Fibroblast of the aortic adventitia (primary cell): ENCODE results near the gene PGM5. TPM values are rescaled to one million over a fixed set of nuclear protein-coding genes. Genes with fewer than 3 reads are reported as not detected.
A peak's percentile ranks its signal among the peaks of the same experiment; 100 is the strongest.
"Not testable (repeated sequence)": the region's sequence is repeated elsewhere in the genome, so short reads cannot be mapped to it uniquely, and the experiment has no call there.

Experiments used
- DNase-seq: peaks from one replicate; pipeline ENCODE4 v3.0.0-alpha.2; 2010; ENCODE audit warnings: low read depth
- H3K4me3 ChIP-seq: 2 replicates; pipeline ENCODE4 v1.5.1; 2011; ENCODE audit warnings: low read depth, mild to moderate bottlenecking, control low read depth, low read length, moderate library complexity
- total RNA-seq: library from RNA; depleted of rRNA; stranded (reverse); fragments of >200 nt; gene quantifications from 2 replicates; pipeline ENCODE4 v1.2.3, GENCODE V29; 2012; ENCODE audit warnings: low replicate concordance

PGM5 gene
- total RNA-seq, 1 donor, result 8.0 TPM

- H3K4me3 ChIP-seq, result peak overlapping the region; percentile 58
- DNase-seq, result not testable (repeated sequence)
Observed at GRCh38 chr9:68357119-68357714, 806 bp downstream of the PGM5 start.

GRCh38 chr9:68366933-68367547, 10.6 kb downstream of the PGM5 start:
- H3K4me3 ChIP-seq, DNase-seq: not testable (repeated sequence)

- DNase-seq, H3K4me3 ChIP-seq: not testable (repeated sequence)
Observed at GRCh38 chr9:68375789-68376188, 19.4 kb downstream of the PGM5 start.

GRCh38 chr9:68377723-68378122, 21.3 kb downstream of the PGM5 start:
- DNase-seq, H3K4me3 ChIP-seq: not testable (repeated sequence)

- not testable (repeated sequence) for DNase-seq
Observed at GRCh38 chr9:68383894-68384293, 27.5 kb downstream of the PGM5 start.

GRCh38 chr9:68389558-68389957, 33.1 kb downstream of the PGM5 start:
- not testable (repeated sequence) for H3K4me3 ChIP-seq, DNase-seq

More at GRCh38 chr9:68383894-68384293, 27.5 kb downstream of the PGM5 start:
- H3K4me3 ChIP-seq, result not testable (repeated sequence)

GRCh38 chr9:68390737-68391136, 34.3 kb downstream of the PGM5 start:
- DNase-seq, H3K4me3 ChIP-seq: not testable (repeated sequence)

- not testable (repeated sequence) for DNase-seq, H3K4me3 ChIP-seq
Observed at GRCh38 chr9:68396411-68397094, 40.1 kb downstream of the PGM5 start.

- H3K4me3 ChIP-seq, result not testable (repeated sequence)
- peak; percentile 27 for DNase-seq
Observed at GRCh38 chr9:68397095-68397423, 40.6 kb downstream of the PGM5 start.

- not testable (repeated sequence) for DNase-seq, H3K4me3 ChIP-seq
Observed at GRCh38 chr9:68397796-68398195, 41.4 kb downstream of the PGM5 start.

GRCh38 chr9:68398324-68398723, 41.9 kb downstream of the PGM5 start:
- DNase-seq, H3K4me3 ChIP-seq: not testable (repeated sequence)

- not testable (repeated sequence) for H3K4me3 ChIP-seq, DNase-seq
Observed at GRCh38 chr9:68404421-68405185, 48.2 kb downstream of the PGM5 start.

GRCh38 chr9:68411865-68412264, 55.5 kb downstream of the PGM5 start:
- not testable (repeated sequence) for H3K4me3 ChIP-seq, DNase-seq

- H3K4me3 ChIP-seq, DNase-seq: not testable (repeated sequence)
Observed at GRCh38 chr9:68412754-68413153, 56.3 kb downstream of the PGM5 start.

GRCh38 chr9:68415065-68415464, 58.7 kb downstream of the PGM5 start:
- DNase-seq, H3K4me3 ChIP-seq: not testable (repeated sequence)
